Activated naive CD8-positive, alpha-beta T cell treated with anti-CD3 and anti-CD28 coated beads, Interleukin-2, amount 50 U/mL, for 24 hours (primary cell): ENCODE results near the gene GAL3ST1.

ENCODE experiments used
- ATAC-seq: fragments of 150-1000 bp; cut with Tn5 transposase; one replicate; pipeline ENCODE4 v1.10.0; 2021
- DNase-seq: peaks from one replicate; pipeline ENCODE4 v3.0.0; 2021
- H3K27ac Mint-ChIP-seq: one replicate; pipeline ENCODE4 v1.8.0; 2021; ENCODE audit warnings: mild to moderate bottlenecking, mixed read lengths
- H3K27me3 Mint-ChIP-seq: one replicate; pipeline ENCODE4 v1.8.0; 2021; ENCODE audit warnings: mixed read lengths
- H3K36me3 Mint-ChIP-seq: one replicate; pipeline ENCODE4 v1.8.0; 2021; ENCODE audit warnings: low read depth, mixed read lengths
- H3K4me1 Mint-ChIP-seq: one replicate; pipeline ENCODE4 v1.8.0; 2021; ENCODE audit warnings: mixed read lengths
- H3K4me3 Mint-ChIP-seq: one replicate; pipeline ENCODE4 v1.8.0; 2021; ENCODE audit warnings: mild to moderate bottlenecking, moderate library complexity, mixed read lengths
- H3K9me3 Mint-ChIP-seq: one replicate; pipeline ENCODE4 v1.8.0; 2021; ENCODE audit warnings: mixed read lengths

GAL3ST1 gene

DNA sequence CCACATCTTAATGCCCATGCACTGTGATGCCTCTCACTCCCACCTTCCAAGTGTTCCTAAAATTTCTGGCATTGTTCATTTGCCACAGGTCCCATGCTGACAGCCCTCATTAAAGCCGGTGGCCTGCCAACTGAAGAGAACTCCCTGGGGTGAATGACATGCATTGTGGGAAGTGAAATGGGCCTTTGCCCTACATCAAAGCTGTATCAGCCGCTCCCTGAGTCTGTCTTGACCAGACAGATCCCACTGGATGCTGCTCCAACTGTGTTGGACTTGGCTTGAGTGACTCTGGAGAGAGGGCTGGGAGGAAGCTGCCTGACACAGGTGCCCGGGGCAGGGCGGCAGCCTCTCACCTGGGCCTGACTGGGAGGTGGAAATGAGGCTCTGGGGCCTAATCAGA lies 60.2 kb downstream of the GAL3ST1 start:
- Mint-ChIP-seq H3K4me1 (no peaks in the 10 kb centered on the region), H3K27me3 (no peaks in the 10 kb centered on the region), H3K27ac (no peak overlapping the region), H3K4me3 (no peak overlapping the region), H3K9me3 (no peaks in the 10 kb centered on the region), H3K36me3 (no peaks in the 10 kb centered on the region)
- DNase-seq (no peak), ATAC-seq (no peak)

DNA sequence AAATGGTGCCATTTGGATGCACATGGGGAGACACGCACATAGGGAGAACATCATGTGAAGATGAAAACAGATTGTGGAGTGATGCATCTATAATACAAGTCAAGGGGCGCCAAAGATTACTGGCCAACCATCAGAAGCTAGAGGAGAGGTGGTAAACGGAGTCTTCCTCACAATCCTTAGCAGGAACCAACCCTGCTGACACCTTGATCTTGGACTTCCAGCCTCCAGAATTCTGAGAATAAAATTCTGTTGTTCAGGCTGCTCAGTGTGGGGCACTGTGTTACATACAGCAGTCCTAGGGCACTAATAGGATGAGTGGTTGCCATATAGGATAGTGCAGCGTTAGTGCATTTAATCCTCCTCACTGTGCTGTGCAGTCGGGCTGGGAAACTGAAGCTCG lies 61.0 kb downstream of the GAL3ST1 start:
- Mint-ChIP-seq H3K9me3 (no peaks in the 10 kb centered on the region), H3K27ac (no peak overlapping the region), H3K4me3 (no peak overlapping the region), H3K4me1 (no peaks in the 10 kb centered on the region), H3K36me3 (no peaks in the 10 kb centered on the region), H3K27me3 (no peaks in the 10 kb centered on the region)
- ATAC-seq (no peak), DNase-seq (no peak)

DNA sequence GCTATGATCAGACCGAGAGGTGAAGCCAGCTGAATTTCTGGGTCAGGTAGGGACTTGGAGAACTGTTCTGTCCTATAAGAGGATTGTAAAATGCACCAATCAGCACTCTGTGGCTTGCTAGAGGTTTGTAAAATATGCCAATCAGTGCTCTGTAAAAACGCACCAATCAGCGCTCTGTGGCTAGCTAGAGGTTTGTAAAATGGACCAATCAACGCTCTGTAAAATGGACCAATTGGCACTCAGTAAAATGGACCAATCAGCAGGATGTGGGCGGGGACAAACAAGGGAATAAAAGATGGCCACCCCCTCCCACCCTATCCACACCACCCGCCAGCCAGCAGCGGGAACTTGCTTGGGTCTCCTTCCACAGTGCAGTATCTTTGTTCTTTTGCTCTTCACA lies 62.6 kb downstream of the GAL3ST1 start:
- H3K4me1 Mint-ChIP-seq: no peaks in the 10 kb centered on the region
- H3K4me3 Mint-ChIP-seq: no peak overlapping the region
- no peaks in the 10 kb centered on the region for H3K9me3 Mint-ChIP-seq
- DNase-seq: no peak
- H3K36me3 Mint-ChIP-seq: no peaks in the 10 kb centered on the region
- no peak for ATAC-seq
- no peaks in the 10 kb centered on the region for H3K27me3 Mint-ChIP-seq
- H3K27ac Mint-ChIP-seq: no peak overlapping the region

DNA sequence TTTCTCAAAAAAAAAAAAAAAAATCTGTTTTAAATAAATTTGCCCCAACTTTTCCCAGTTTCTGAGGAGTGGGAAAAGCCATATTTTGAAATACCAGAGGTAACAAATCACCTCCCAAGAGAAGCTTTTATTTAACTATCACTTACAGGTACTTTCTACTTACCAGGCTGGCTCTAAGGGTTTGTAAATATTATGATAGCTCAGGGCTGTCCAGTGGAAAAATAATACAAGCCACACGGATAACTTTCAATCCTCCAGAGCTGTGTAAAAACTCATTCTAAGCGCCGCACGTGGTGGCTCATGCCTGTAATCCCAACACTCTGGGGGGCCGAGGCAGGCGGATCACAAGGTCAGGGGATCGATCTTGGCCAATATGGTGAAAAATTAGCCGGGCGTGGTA lies 63.4 kb downstream of the GAL3ST1 start:
- DNase-seq (no peak), ATAC-seq (no peak)
- Mint-ChIP-seq H3K36me3 (no peaks in the 10 kb centered on the region), H3K4me3 (no peak overlapping the region), H3K9me3 (no peaks in the 10 kb centered on the region), H3K27me3 (peaks cover 5% of the 10 kb centered on the region), H3K4me1 (no peaks in the 10 kb centered on the region), H3K27ac (no peak overlapping the region)

DNA sequence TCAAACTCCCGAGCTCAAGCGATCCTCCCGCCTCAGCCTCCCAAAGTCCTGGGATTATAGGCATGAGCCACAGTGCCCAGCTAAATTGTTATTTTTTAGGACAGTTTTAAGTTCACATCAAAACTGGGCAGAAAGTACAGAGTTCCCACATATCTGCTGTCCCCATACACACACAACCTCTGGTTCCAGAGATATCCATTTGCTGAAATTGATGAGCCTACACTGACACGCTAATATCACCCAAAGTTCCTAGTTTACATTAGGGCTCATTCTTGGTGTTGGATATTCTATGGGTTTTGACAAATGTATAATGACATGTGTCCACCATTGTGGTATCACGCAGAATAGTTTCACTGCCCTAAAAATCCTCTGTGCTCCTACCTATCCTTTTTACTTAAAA lies 66.2 kb downstream of the GAL3ST1 start:
- DNase-seq (no peak), ATAC-seq (no peak)
- H3K4me1 Mint-ChIP-seq: no peaks in the 10 kb centered on the region
- no peaks in the 10 kb centered on the region for H3K36me3 Mint-ChIP-seq
- H3K27me3 Mint-ChIP-seq: peaks cover 25% of the 10 kb centered on the region
- H3K27ac Mint-ChIP-seq: no peak overlapping the region
- no peaks in the 10 kb centered on the region for H3K9me3 Mint-ChIP-seq
- H3K4me3 Mint-ChIP-seq: no peak overlapping the region

DNA sequence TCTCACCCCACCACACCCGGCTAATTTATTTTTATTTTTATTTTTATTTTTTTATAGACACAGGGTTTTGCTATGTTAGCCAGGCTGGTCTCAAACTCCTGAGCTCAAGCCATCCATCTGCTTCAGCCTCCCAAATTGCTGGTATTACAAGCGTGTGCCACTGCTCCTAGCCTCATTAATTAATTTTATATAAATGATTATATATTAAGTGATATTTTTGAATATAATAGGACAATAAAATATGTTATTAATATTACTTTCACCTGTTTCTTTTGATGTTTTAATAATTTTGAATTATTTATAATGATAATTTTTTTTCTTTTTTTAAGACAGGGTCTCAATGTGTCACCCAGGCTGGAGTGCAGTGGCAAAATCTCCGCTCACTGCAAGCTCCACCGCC lies 66.8 kb downstream of the GAL3ST1 start:
- no peak overlapping the region for H3K27ac Mint-ChIP-seq
- ATAC-seq (no peak), DNase-seq (no peak)
- H3K4me1 Mint-ChIP-seq: no peaks in the 10 kb centered on the region
- H3K27me3 Mint-ChIP-seq: peaks cover 26% of the 10 kb centered on the region
- H3K36me3 Mint-ChIP-seq: no peaks in the 10 kb centered on the region
- H3K9me3 Mint-ChIP-seq: no peaks in the 10 kb centered on the region
- H3K4me3 Mint-ChIP-seq: no peak overlapping the region

DNA sequence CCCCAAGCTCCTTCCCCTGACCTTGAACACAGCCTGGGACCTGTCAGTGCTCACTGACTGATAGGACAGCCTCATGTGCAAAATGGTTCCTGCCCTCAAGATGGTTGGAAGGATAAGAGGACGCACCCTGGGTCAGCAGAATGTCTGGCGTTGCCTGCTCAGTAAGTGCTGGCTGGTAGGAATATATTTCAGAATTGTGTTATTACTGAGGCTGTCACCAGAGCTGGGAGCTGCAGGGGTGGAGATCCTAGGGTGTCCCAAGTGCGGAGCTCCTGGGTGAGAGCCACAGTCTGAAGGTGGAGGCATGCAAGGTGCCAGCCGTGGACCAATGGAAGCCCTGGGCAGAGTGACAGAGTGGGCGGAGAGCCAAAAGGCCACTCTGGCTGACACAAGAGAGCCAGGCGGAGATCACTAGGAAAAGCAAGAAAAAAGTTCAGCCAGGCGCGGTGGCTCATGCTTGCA lies 67.9 kb downstream of the GAL3ST1 start:
- no peak for DNase-seq
- H3K4me1 Mint-ChIP-seq: no peaks in the 10 kb centered on the region
- H3K4me3 Mint-ChIP-seq: no peak overlapping the region
- no peak overlapping the region for H3K27ac Mint-ChIP-seq
- H3K36me3 Mint-ChIP-seq: no peaks in the 10 kb centered on the region
- no peaks in the 10 kb centered on the region for H3K9me3 Mint-ChIP-seq
- no peak for ATAC-seq
- peaks cover 31% of the 10 kb centered on the region for H3K27me3 Mint-ChIP-seq
